BLaER1 (cell line): Measurements from ENCODE around the gene ATRNL1.

Experiments used
- H3K27ac ChIP-seq: shearing (Covaris generic); formaldehyde crosslinking; 2 replicates; pipeline ENCODE4 v1.8.1; 2022
- H3K27me3 ChIP-seq: shearing (Covaris generic); formaldehyde crosslinking; 2 replicates; pipeline ENCODE4 v1.8.1; 2022
- H3K36me3 ChIP-seq: shearing (Covaris generic); formaldehyde crosslinking; 2 replicates; pipeline ENCODE4 v1.8.1; 2022
- H3K4me1 ChIP-seq: shearing (Covaris generic); formaldehyde crosslinking; 2 replicates; pipeline ENCODE4 v1.8.1; 2022
- H3K4me2 ChIP-seq: shearing (Covaris generic); formaldehyde crosslinking; 2 replicates; pipeline ENCODE4 v1.8.1; 2022
- H3K4me3 ChIP-seq: shearing (Covaris generic); formaldehyde crosslinking; 2 replicates; pipeline ENCODE4 v1.8.1; 2022
- H3K9ac ChIP-seq: shearing (Covaris generic); formaldehyde crosslinking; 2 replicates; pipeline ENCODE4 v1.8.1; 2022
- H3K9me3 ChIP-seq: shearing (Covaris generic); formaldehyde crosslinking; 2 replicates; pipeline ENCODE4 v1.8.1; 2022
- H4K20me1 ChIP-seq: shearing (Covaris generic); formaldehyde crosslinking; 2 replicates; pipeline ENCODE4 v1.8.1; 2022
- Cebpa-rat ChIP-seq: shearing (Covaris generic); IDR thresholded peaks from 2 replicates; pipeline ENCODE4 v1.8.1; 2022

Gene ATRNL1

GRCh38 chr10:115050375-115051010 lies 42.7 kb upstream of the ATRNL1 start:
- Histone ChIP-seq H3K36me3 (no peaks in the 10 kb centered on the region), H3K27me3 (no peaks in the 10 kb centered on the region), H3K4me2 (no peak overlapping the region), H3K9ac (no peak overlapping the region), H4K20me1 (no peaks in the 10 kb centered on the region), H3K4me1 (no peaks in the 10 kb centered on the region; the same call in 1 of the 2 replicates), H3K27ac (no peak overlapping the region), H3K4me3 (no peak overlapping the region), H3K9me3 (no peaks in the 10 kb centered on the region)
- no peak for TF ChIP-seq Cebpa-rat

- no peak for TF ChIP-seq Cebpa-rat
- no peaks in the 10 kb centered on the region for H3K27me3 ChIP-seq
- H3K4me3 ChIP-seq, result no peak overlapping the region
- no peaks in the 10 kb centered on the region for H4K20me1 ChIP-seq
- H3K36me3 ChIP-seq, result no peaks in the 10 kb centered on the region
- H3K9ac ChIP-seq, result no peak overlapping the region
- no peak overlapping the region for H3K4me2 ChIP-seq
- no peaks in the 10 kb centered on the region for H3K9me3 ChIP-seq
- no peaks in the 10 kb centered on the region; the same call in 1 of the 2 replicates for H3K4me1 ChIP-seq
- H3K27ac ChIP-seq, result no peak overlapping the region
These were observed 41.9 kb upstream of the ATRNL1 start for GRCh38 chr10:115051216-115051615.

DNA sequence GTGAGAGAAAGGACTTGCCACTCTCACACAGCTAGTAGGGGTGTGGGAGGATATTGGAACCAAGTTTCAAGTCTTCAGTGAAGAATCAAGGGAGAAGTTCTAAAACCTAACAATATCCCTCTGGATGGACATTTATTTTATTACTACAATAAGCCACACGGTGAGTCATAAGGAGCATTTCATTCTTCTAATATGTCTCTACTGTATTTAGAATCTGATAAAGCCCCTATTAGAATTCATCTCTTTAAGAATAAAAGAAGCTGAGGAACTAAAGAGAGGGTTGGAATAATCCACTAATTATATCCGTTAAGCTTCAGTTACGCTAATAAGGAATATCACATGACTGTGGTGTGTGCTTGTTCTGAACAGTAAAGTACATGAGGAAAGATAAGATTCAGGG lies 40.9 kb upstream of the ATRNL1 start:
- no peak overlapping the region for H3K27ac ChIP-seq
- H3K9me3 ChIP-seq, result no peaks in the 10 kb centered on the region
- no peak overlapping the region for H3K4me2 ChIP-seq
- H3K4me3 ChIP-seq, result no peak overlapping the region
- no peaks in the 10 kb centered on the region; the same call in 1 of the 2 replicates for H3K4me1 ChIP-seq
- no peaks in the 10 kb centered on the region for H4K20me1 ChIP-seq
- H3K27me3 ChIP-seq, result no peaks in the 10 kb centered on the region
- no peak overlapping the region for H3K9ac ChIP-seq
- no peaks in the 10 kb centered on the region for H3K36me3 ChIP-seq
- no peak for TF ChIP-seq Cebpa-rat

GRCh38 chr10:115052728-115053127 lies 40.4 kb upstream of the ATRNL1 start:
- Histone ChIP-seq H4K20me1 (no peaks in the 10 kb centered on the region), H3K36me3 (no peaks in the 10 kb centered on the region), H3K4me2 (no peak overlapping the region), H3K9me3 (no peaks in the 10 kb centered on the region), H3K9ac (no peak overlapping the region), H3K4me3 (no peak overlapping the region), H3K27ac (no peak overlapping the region), H3K27me3 (no peaks in the 10 kb centered on the region), H3K4me1 (no peaks in the 10 kb centered on the region; the same call in 1 of the 2 replicates)
- TF ChIP-seq Cebpa-rat, result no peak

GRCh38 chr10:115056186-115056585 lies 37.0 kb upstream of the ATRNL1 start:
- H3K9ac ChIP-seq, result no peak overlapping the region
- no peaks in the 10 kb centered on the region for H3K9me3 ChIP-seq
- H4K20me1 ChIP-seq, result no peaks in the 10 kb centered on the region
- no peaks in the 10 kb centered on the region for H3K36me3 ChIP-seq
- H3K4me3 ChIP-seq, result no peak overlapping the region
- H3K4me1 ChIP-seq, result no peaks in the 10 kb centered on the region; the same call in 1 of the 2 replicates
- no peak overlapping the region for H3K27ac ChIP-seq
- no peak for TF ChIP-seq Cebpa-rat
- H3K4me2 ChIP-seq, result no peak overlapping the region
- H3K27me3 ChIP-seq, result no peaks in the 10 kb centered on the region

DNA sequence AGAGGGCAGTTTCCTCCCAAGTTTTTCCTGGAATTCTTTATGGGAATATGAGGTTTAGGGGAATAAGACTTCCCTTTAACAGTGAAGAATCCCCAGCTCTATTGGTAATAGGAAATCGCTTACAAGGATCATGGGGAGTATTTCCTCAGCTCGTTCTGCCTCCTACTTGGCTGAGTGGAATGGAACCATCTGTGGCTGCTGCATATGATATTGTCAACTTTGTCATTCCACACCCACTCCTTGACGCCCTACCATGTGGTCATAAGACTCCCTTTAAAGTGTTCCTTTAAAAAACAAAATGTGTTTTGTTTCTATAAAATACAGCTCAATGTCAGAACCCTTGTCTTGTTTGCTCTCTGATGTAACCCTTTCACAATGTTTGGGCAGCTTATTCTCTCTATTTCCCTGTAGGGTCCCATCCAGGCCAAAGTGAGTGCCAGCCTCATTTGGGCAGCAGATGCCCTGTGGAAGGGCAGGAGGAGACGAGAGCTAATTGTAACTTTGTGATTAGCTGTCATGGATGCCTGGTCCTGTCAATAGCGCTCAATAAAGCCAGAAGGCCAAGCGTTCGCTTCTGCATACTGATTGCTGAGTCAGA lies 33.8 kb upstream of the ATRNL1 start:
- TF ChIP-seq Cebpa-rat, result no peak

DNA sequence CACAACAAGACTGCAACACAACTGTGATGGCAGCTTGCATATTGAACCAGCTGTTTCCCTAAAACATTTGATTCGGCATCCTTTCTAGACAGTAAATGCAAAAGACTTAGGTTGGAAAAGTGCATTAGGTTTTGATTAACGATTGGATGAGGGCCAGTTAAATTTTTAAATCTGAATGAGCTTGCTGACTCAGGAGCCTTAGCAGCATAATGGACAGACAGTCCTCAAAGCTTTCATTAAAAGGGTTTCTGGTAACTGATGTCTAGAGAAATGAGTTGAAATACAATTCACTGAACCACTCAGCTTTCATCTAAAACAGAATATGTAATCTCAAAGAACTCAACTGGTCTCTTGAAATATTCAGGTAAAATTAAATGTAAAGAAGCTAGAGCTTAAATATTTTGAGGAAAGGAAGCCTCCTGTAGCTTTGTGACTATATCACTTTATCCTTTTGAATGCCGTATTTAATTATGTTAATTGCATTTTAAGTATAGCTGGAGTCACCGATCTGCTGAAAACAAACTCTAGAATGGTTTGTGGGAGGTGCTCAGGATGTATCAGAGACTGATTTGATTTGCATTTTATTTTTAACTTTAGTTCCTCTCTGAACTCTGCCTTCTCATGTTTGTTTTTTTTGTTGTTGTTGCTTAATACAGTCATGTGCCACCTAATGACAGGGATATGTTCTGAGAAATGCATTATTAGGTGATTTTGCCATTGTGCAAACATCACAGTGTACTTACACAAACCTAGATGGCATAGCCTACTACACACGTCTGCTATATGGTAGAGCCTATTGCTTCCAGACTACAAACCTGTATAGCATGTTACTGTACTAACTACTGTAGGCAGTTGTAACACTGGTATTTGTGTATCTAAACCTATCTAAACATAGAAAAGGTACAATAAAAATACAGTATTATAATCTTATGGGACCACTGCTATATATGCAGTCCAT lies 29.2 kb upstream of the ATRNL1 start:
- Histone ChIP-seq H4K20me1 (no peaks in the 10 kb centered on the region), H3K27me3 (no peaks in the 10 kb centered on the region), H3K9me3 (no peaks in the 10 kb centered on the region), H3K27ac (no peak overlapping the region), H3K4me2 (peak overlapping the region; percentile 25; the same call in 1 of the 2 replicates), H3K36me3 (no peaks in the 10 kb centered on the region), H3K4me1 (peaks cover 9% of the 10 kb centered on the region; the same call in 1 of the 2 replicates), H3K9ac (no peak overlapping the region), H3K4me3 (no peak overlapping the region)
- TF ChIP-seq Cebpa-rat, result no peak

More for the DNA sequence above, 33.8 kb upstream of the ATRNL1 start:
- H4K20me1 ChIP-seq, result no peaks in the 10 kb centered on the region
- no peak overlapping the region for H3K4me2 ChIP-seq
- no peak overlapping the region for H3K9ac ChIP-seq
- no peaks in the 10 kb centered on the region for H3K27me3 ChIP-seq
- H3K27ac ChIP-seq, result no peak overlapping the region
- no peaks in the 10 kb centered on the region for H3K9me3 ChIP-seq
- H3K4me3 ChIP-seq, result no peak overlapping the region
- peaks cover 8% of the 10 kb centered on the region; the same call in 1 of the 2 replicates for H3K4me1 ChIP-seq
- no peaks in the 10 kb centered on the region for H3K36me3 ChIP-seq

DNA sequence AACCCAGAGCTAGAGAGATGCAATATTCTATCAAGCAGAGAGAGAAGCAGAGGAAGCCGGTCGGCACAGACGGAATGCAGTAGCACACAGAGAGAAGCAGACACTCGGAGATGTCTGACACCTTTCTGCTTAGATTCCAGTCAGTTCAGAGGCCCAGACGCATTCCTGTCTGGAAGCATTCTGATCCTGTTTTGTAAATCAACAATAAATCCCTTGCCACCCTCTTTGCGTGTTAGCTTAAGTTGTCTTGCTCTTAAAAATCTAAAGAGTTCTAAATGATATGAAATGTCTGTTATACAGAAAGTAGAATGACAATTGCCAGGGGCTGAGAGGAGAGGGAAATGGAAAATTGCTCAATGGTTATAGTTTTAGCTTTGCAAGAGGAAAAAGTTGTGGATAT lies 27.4 kb upstream of the ATRNL1 start:
- Histone ChIP-seq H3K27ac (no peak overlapping the region), H3K27me3 (no peaks in the 10 kb centered on the region), H3K36me3 (no peaks in the 10 kb centered on the region), H4K20me1 (no peaks in the 10 kb centered on the region), H3K4me1 (peaks cover 9% of the 10 kb centered on the region; the same call in 1 of the 2 replicates), H3K9me3 (no peaks in the 10 kb centered on the region), H3K9ac (no peak overlapping the region), H3K4me3 (no peak overlapping the region), H3K4me2 (no peak overlapping the region)
- TF ChIP-seq Cebpa-rat, result no peak

GRCh38 chr10:115066528-115066927 lies 26.6 kb upstream of the ATRNL1 start:
- no peak for TF ChIP-seq Cebpa-rat
- Histone ChIP-seq H3K9me3 (no peaks in the 10 kb centered on the region), H3K9ac (no peak overlapping the region)

More at GRCh38 chr10:115066528-115066927, 26.6 kb upstream of the ATRNL1 start:
- no peaks in the 10 kb centered on the region for H3K36me3 ChIP-seq
- no peak overlapping the region for H3K4me2 ChIP-seq
- no peaks in the 10 kb centered on the region for H3K27me3 ChIP-seq
- H3K4me3 ChIP-seq, result no peak overlapping the region
- no peaks in the 10 kb centered on the region for H4K20me1 ChIP-seq
- H3K4me1 ChIP-seq, result peaks cover 9% of the 10 kb centered on the region; the same call in 1 of the 2 replicates
- no peak overlapping the region for H3K27ac ChIP-seq
